Fibroblast of lung (primary cell): ENCODE measurements around the gene JAKMIP1. TPM values are rescaled to one million over a fixed set of nuclear protein-coding genes. Genes with fewer than 3 reads are reported as not detected.

Experiments used
- DNase-seq, 2 donors: peaks; one replicate each; pipeline versions ENCODE4 v3.0.0 to v3.0.0-alpha.2; 2010; ENCODE audit warnings: low read depth in 2 of 2
- H2AFZ ChIP-seq: 2 replicates; pipeline ENCODE4 v1.5.1; 2012; ENCODE audit warnings: low read length, control low read depth, inconsistent platforms
- H3K27ac ChIP-seq: 2 replicates; pipeline ENCODE4 v1.5.1; 2011; ENCODE audit warnings: low read length, control low read depth; ENCODE audit not compliant: insufficient read depth
- H3K27me3 ChIP-seq: 2 replicates; pipeline ENCODE4 v1.5.1; 2011; ENCODE audit warnings: mild to moderate bottlenecking, low read length; ENCODE audit not compliant: control insufficient read depth, insufficient read depth
- H3K36me3 ChIP-seq: 2 replicates; pipeline ENCODE4 v1.5.1; 2011; ENCODE audit warnings: low read length; ENCODE audit not compliant: control insufficient read depth, insufficient read depth
- H3K4me1 ChIP-seq: 2 replicates; pipeline ENCODE4 v1.5.1; 2011; ENCODE audit warnings: low read length; ENCODE audit not compliant: control insufficient read depth, insufficient read depth; ENCODE audit errors: extremely low read depth
- H3K4me2 ChIP-seq: 2 replicates; pipeline ENCODE4 v1.5.1; 2011; ENCODE audit warnings: low read length, control low read depth; ENCODE audit not compliant: insufficient read depth; ENCODE audit errors: extremely low read depth
- H3K4me3 ChIP-seq, 4 experiments: fragments of 200-600 bp in 1 of 4; sonication (generic) in 1 of 4; replicated peaks in 1 of 4; 2 replicates each; pipeline ENCODE4 v1.5.1; 2011 to 2016; ENCODE audit warnings: low read length in 4 of 4, low read depth in 3 of 4, mild to moderate bottlenecking in 3 of 4, control low read depth in 2 of 4, inconsistent platforms in 1 of 4, mixed read lengths in 1 of 4; ENCODE audit not compliant: insufficient read depth in 1 of 4; ENCODE audit errors: control extremely low read depth in 1 of 4
- H3K79me2 ChIP-seq: 2 replicates; pipeline ENCODE4 v1.5.1; 2012; ENCODE audit warnings: mild to moderate bottlenecking, low read length, inconsistent platforms; ENCODE audit not compliant: control insufficient read depth, insufficient read depth
- H3K9ac ChIP-seq: 2 replicates; pipeline ENCODE4 v1.5.1; 2011; ENCODE audit warnings: mild to moderate bottlenecking, low read length, control low read depth; ENCODE audit not compliant: insufficient read depth
- H3K9me3 ChIP-seq: 2 replicates; pipeline ENCODE4 v1.5.1; 2012; ENCODE audit warnings: low read depth, low read length; ENCODE audit not compliant: control insufficient read depth, insufficient read depth
- H4K20me1 ChIP-seq: 2 replicates; pipeline ENCODE4 v1.5.1; 2011; ENCODE audit warnings: low read length; ENCODE audit not compliant: control insufficient read depth, insufficient read depth; ENCODE audit errors: extremely low read depth
- EZH2 ChIP-seq: IDR thresholded peaks from 2 replicates; pipeline ENCODE4 v1.5.1; 2012; ENCODE audit warnings: low read length, control low read depth, mild to moderate bottlenecking; ENCODE audit errors: missing control alignments
- polyA plus RNA-seq, 2 donors: library from polyadenylated mRNA; depleted of rRNA in 1 of 2; stranded (reverse) in 1 of 2; unstranded in 1 of 2; fragments of >200 nt; gene quantifications; 2 replicates each; pipeline ENCODE4 v1.2.1, GENCODE V29; 2011 to 2012; ENCODE audit warnings: missing spikeins in 1 of 2
- total RNA-seq: library from RNA; depleted of rRNA; stranded (reverse); fragments of >200 nt; gene quantifications from 2 replicates; pipeline ENCODE4 v1.2.1, GENCODE V29; 2014
- TF ChIP-seq, protein P1 (sequence below), 2 donors: IDR thresholded peaks in 1 of 2; conservative IDR thresholded peaks in 1 of 2; 1 replicate in 1 of 2; 2 replicates in 1 of 2; pipeline ENCODE4 v1.5.1; 2011 to 2012; ENCODE audit warnings: low read length in 2 of 2, control low read depth in 1 of 2, inconsistent platforms in 1 of 2, low read depth in 1 of 2, mild to moderate bottlenecking in 1 of 2

Gene JAKMIP1
- total and polyA plus RNA-seq, 2 donors (not counting 1 experiment from before 2014, with no cell fraction given), result not detected

DNA sequence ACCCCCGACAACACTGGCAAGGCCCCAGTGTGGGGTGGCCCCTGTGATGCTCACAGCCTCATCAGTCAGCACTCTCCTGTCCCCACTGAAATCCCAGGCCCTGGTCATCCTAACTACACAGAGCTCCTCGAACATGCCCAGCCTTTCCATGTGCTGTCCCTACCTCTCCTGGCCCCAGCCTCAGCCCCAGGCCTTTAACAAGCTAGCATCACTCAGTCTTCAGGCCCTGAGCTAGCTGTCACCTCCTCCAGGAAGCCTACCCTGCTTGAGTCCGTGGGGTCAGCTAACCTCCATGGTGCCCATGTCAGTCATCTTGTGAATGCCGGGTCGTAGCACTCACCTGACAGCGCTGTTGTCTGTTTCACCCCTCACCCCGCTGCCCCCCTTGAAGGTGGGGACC lies 156.5 kb downstream of the JAKMIP1 start:
- Histone ChIP-seq H3K4me1 (no peaks in the 10 kb centered on the region), H3K27ac (no peak overlapping the region), H3K27me3 (no peaks in the 10 kb centered on the region), H3K36me3 (no peaks in the 10 kb centered on the region), H3K4me3 (no peak overlapping the region), H4K20me1 (no peaks in the 10 kb centered on the region), H3K9me3 (no peaks in the 10 kb centered on the region), H2AFZ (no peak overlapping the region), H3K9ac (no peak overlapping the region), H3K4me2 (no peak overlapping the region), H3K79me2 (no peaks in the 10 kb centered on the region)
- TF ChIP-seq EZH2, result no peak
- TF ChIP-seq, protein P1, sequence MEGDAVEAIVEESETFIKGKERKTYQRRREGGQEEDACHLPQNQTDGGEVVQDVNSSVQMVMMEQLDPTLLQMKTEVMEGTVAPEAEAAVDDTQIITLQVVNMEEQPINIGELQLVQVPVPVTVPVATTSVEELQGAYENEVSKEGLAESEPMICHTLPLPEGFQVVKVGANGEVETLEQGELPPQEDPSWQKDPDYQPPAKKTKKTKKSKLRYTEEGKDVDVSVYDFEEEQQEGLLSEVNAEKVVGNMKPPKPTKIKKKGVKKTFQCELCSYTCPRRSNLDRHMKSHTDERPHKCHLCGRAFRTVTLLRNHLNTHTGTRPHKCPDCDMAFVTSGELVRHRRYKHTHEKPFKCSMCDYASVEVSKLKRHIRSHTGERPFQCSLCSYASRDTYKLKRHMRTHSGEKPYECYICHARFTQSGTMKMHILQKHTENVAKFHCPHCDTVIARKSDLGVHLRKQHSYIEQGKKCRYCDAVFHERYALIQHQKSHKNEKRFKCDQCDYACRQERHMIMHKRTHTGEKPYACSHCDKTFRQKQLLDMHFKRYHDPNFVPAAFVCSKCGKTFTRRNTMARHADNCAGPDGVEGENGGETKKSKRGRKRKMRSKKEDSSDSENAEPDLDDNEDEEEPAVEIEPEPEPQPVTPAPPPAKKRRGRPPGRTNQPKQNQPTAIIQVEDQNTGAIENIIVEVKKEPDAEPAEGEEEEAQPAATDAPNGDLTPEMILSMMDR (conservative IDR thresholded peaks at IDR 0.05 in 1 of 2, IDR thresholded peaks at IDR 0.05 in 1 of 2; ENCODE audit: low read depth in 1 of 2, low read length in 2 of 2), result no peak
- DNase-seq, result no peak

- TF ChIP-seq, protein P1 (conservative IDR thresholded peaks at IDR 0.05 in 1 of 2, IDR thresholded peaks at IDR 0.05 in 1 of 2; ENCODE audit: low read depth in 1 of 2, low read length in 2 of 2), result no peak
- TF ChIP-seq EZH2, result no peak
- no peak for DNase-seq
These were observed 157.2 kb downstream of the JAKMIP1 start for GRCh38 chr4:6043188-6043587.

GRCh38 chr4:6042293-6043063 lies 157.9 kb downstream of the JAKMIP1 start:
- TF ChIP-seq, protein P1 (conservative IDR thresholded peaks at IDR 0.05 in 1 of 2, IDR thresholded peaks at IDR 0.05 in 1 of 2; ENCODE audit: low read depth in 1 of 2, low read length in 2 of 2), result no peak
- TF ChIP-seq EZH2, result no peak
- no peak overlapping the region for H3K4me3 ChIP-seq

More at GRCh38 chr4:6043188-6043587, 157.2 kb downstream of the JAKMIP1 start:
- no peak overlapping the region for H3K4me3 ChIP-seq
- no peaks in the 10 kb centered on the region for H4K20me1 ChIP-seq
- H3K4me1 ChIP-seq, result no peaks in the 10 kb centered on the region
- no peak overlapping the region for H2AFZ ChIP-seq
- no peak overlapping the region for H3K9ac ChIP-seq
- H3K27me3 ChIP-seq, result no peaks in the 10 kb centered on the region
- H3K4me2 ChIP-seq, result no peak overlapping the region
- H3K9me3 ChIP-seq, result no peaks in the 10 kb centered on the region
- H3K36me3 ChIP-seq, result no peaks in the 10 kb centered on the region
- H3K27ac ChIP-seq, result no peak overlapping the region
- no peaks in the 10 kb centered on the region for H3K79me2 ChIP-seq

More at GRCh38 chr4:6042293-6043063, 157.9 kb downstream of the JAKMIP1 start:
- Histone ChIP-seq H3K9ac (no peak overlapping the region), H3K4me2 (no peak overlapping the region), H3K27me3 (no peaks in the 10 kb centered on the region), H3K9me3 (no peaks in the 10 kb centered on the region), H3K27ac (no peak overlapping the region), H3K79me2 (no peaks in the 10 kb centered on the region), H3K4me1 (no peaks in the 10 kb centered on the region), H3K36me3 (no peaks in the 10 kb centered on the region), H4K20me1 (no peaks in the 10 kb centered on the region), H2AFZ (no peak overlapping the region)
- DNase-seq, result no peak
